HepG2 (cell line): ENCODE data around the gene NGDN. TPM values are rescaled to one million over a fixed set of nuclear protein-coding genes. Genes with fewer than 3 reads are reported as not detected.
A peak's percentile ranks its signal among the peaks of the same experiment; 100 is the strongest.

Experiments
- ATAC-seq: fragments of 200-7000 bp; cut with Tn5 transposase; 3 replicates; pipeline ENCODE4 v1.9.1; 2020; ENCODE audit warnings: mild to moderate bottlenecking, moderate library complexity
- BruUV-seq: library from RNA; stranded (reverse); fragments of 400-500 nt; replicated peaks from 2 replicates; lab custom pipeline; 2021; lab: Mats Ljungman, UMichigan
- CTCF ChIA-PET: fragments of 300-600 bp; formaldehyde crosslinking; extraction: SDS; loops from one replicate; lab custom pipeline; 2021; ENCODE audit warnings: low total read pairs, inconsistent platforms, low intra/inter-chr PET ratio; lab: Yijun Ruan, JAX
- POLR2A ChIA-PET: fragments of 350-600 bp; sonication (Branson Sonifier 250); formaldehyde crosslinking; loops from one replicate; lab custom pipeline; 2020; ENCODE audit warnings: antibody characterized with exemption, inconsistent platforms; lab: Yijun Ruan, JAX
- DNase-seq: peaks from one replicate; pipeline ENCODE4 v3.0.0-alpha.2; 2015; ENCODE audit warnings: low spot score
- FAIRE-seq: peaks from 3 replicates; lab custom pipeline; 2011; peaks lifted over from hg19 to GRCh38; lab: Jason Lieb, UNC
- H2AFZ ChIP-seq: one replicate; pipeline ENCODE4 v1.6.1; 2011; ENCODE audit warnings: low read length, inconsistent platforms
- H3K27ac ChIP-seq: fragments of 300-600 bp; 3 replicates; pipeline ENCODE4 v1.8.0; 2011; ENCODE audit warnings: mixed run types, mild to moderate bottlenecking, mixed read lengths, low read length, inconsistent platforms; ENCODE audit not compliant: insufficient read depth; ENCODE audit errors: extremely low read length
- H3K27me3 ChIP-seq, 2 experiments: fragments of 200-600 bp in 1 of 2; 2 replicates in 1 of 2; 3 replicates in 1 of 2; pipeline versions ENCODE4 v1.6.0 to v1.8.0; 2011; ENCODE audit warnings: low read length in 2 of 2, mild to moderate bottlenecking in 2 of 2, moderate library complexity in 2 of 2, inconsistent platforms in 1 of 2; ENCODE audit not compliant: insufficient read depth in 2 of 2, control insufficient read depth in 1 of 2
- H3K36me3 ChIP-seq, 2 experiments: fragments of 200-600 bp in 1 of 2; replicated peaks in 1 of 2; 2 replicates in 1 of 2; 3 replicates in 1 of 2; pipeline versions ENCODE4 v1.5.1 to v1.8.0; 2011; ENCODE audit warnings: low read length in 2 of 2, inconsistent platforms in 1 of 2; ENCODE audit not compliant: insufficient read depth in 2 of 2, control insufficient read depth in 1 of 2
- H3K4me1 ChIP-seq: 2 replicates; pipeline ENCODE4 v1.5.1; 2012; ENCODE audit warnings: low read length, inconsistent platforms; ENCODE audit not compliant: insufficient read depth
- H3K4me2 ChIP-seq: 2 replicates; pipeline ENCODE4 v1.6.0; 2011; ENCODE audit warnings: low read depth, low read length, inconsistent platforms
- H3K4me3 ChIP-seq, 3 experiments: fragments of 200-600 bp in 1 of 3; sonication (generic), shearing (Covaris generic) in 1 of 3; replicated peaks in 1 of 3; 2 replicates each; pipeline ENCODE4 v1.5.1; 2011 to 2016; ENCODE audit warnings: low read length in 3 of 3, inconsistent platforms in 2 of 3, low read depth in 2 of 3, mild to moderate bottlenecking in 2 of 3, control low read depth in 1 of 3, mixed read lengths in 1 of 3; ENCODE audit not compliant: insufficient read depth in 1 of 3
- H3K79me2 ChIP-seq: one replicate; pipeline ENCODE4 v1.6.1; 2011; ENCODE audit warnings: low read length, inconsistent platforms; ENCODE audit not compliant: insufficient read depth
- H3K9ac ChIP-seq: 2 replicates; pipeline ENCODE4 v1.6.0; 2011; ENCODE audit warnings: mild to moderate bottlenecking, low read depth, low read length, inconsistent platforms; ENCODE audit not compliant: insufficient read depth
- H3K9me3 ChIP-seq: 2 replicates; pipeline ENCODE4 v1.5.1; 2012; ENCODE audit warnings: mild to moderate bottlenecking, low read length
- H4K20me1 ChIP-seq: 2 replicates; pipeline ENCODE4 v1.6.0; 2011; ENCODE audit warnings: inconsistent platforms, mild to moderate bottlenecking, low read length, moderate library complexity; ENCODE audit not compliant: insufficient read depth
- CHD4 ChIP-seq: fragments of 200-600 bp; sonication (generic); IDR thresholded peaks from 2 replicates; pipeline ENCODE4 v1.7.0; 2017; ENCODE audit warnings: mild to moderate bottlenecking, low read length, borderline replicate concordance
- DMAP1 ChIP-seq: IDR thresholded peaks from 2 replicates; pipeline ENCODE4 v1.6.1; 2016
- HOXD1 ChIP-seq: sonication (generic); formaldehyde crosslinking; IDR thresholded peaks from 2 replicates; pipeline ENCODE4 v1.5.0; 2020; ENCODE audit warnings: missing genetic modification reagents
- MAFF ChIP-seq: IDR thresholded peaks from 2 replicates; pipeline ENCODE4 v1.6.1; 2011; ENCODE audit warnings: low read depth, low read length, improper control_type of control experiment
- MAFG ChIP-seq: sonication (generic); formaldehyde crosslinking; IDR thresholded peaks from 2 replicates; pipeline ENCODE4 v1.5.1; 2020; ENCODE audit warnings: mild to moderate bottlenecking, missing genetic modification reagents
- MAFK ChIP-seq, 2 experiments: IDR thresholded peaks in 1 of 2; conservative IDR thresholded peaks in 1 of 2; 2 replicates each; pipeline ENCODE4 v1.6.1; 2011; ENCODE audit warnings: improper control_type of control experiment in 2 of 2, low read length in 2 of 2
- PHF8 ChIP-seq: sonication (generic); formaldehyde crosslinking; IDR thresholded peaks from 2 replicates; pipeline ENCODE4 v1.5.0; 2020; ENCODE audit warnings: missing genetic modification reagents
- ZNF136 ChIP-seq: sonication (generic); formaldehyde crosslinking; IDR thresholded peaks from 2 replicates; pipeline ENCODE4 v1.8.1; 2022; ENCODE audit warnings: low read depth, mild to moderate bottlenecking, moderate library complexity, missing genetic modification reagents
- ZNF205 ChIP-seq: IDR thresholded peaks from 2 replicates; pipeline ENCODE4 v1.6.1; 2018; ENCODE audit warnings: missing biosample characterization, missing genetic modification reagents
- ZNF567 ChIP-seq: sonication (generic); formaldehyde crosslinking; IDR thresholded peaks from 2 replicates; pipeline ENCODE4 v1.8.1; 2023; ENCODE audit warnings: mild to moderate bottlenecking, missing genetic modification reagents, borderline replicate concordance
- ZNF777 ChIP-seq: sonication (generic); formaldehyde crosslinking; IDR thresholded peaks from 2 replicates; pipeline ENCODE4 v1.4.0; 2020; ENCODE audit warnings: missing genetic modification reagents
- ZSCAN30 ChIP-seq: sonication (generic); formaldehyde crosslinking; IDR thresholded peaks from 2 replicates; pipeline ENCODE4 v1.5.0; 2020; ENCODE audit warnings: mild to moderate bottlenecking, missing genetic modification reagents
- WGBS: methylation state at CpG from one replicate; pipeline ENCODE4 v1.1.6; 2017; ENCODE audit warnings: low lambda C conversion rate; 5-methylcytosine and 5-hydroxymethylcytosine counted together
- in situ Hi-C: cut with HindIII; loops from 2 replicates; pipeline ENCODE4 v1.10.0; 2017; ENCODE audit warnings: low pct_unique_long_range_greater_than_20kb; ENCODE audit not compliant: extremely low pct_ligation_motif_present
- intact Hi-C: fragments of 100-400 bp; cut with micrococcal nuclease; formaldehyde crosslinking; loops from one replicate; pipeline ENCODE4 v1.10.0; 2022; ENCODE audit not compliant: unreplicated experiment
- polyA plus RNA-seq, 8 experiments: library from polyadenylated mRNA; depleted of rRNA in 3 of 8; stranded (reverse) in 7 of 8; unstranded in 1 of 8; fragments of >200 nt; fragmentation: Illumina TruSeq in 4 of 8; extraction: Trizol in 4 of 8; gene quantifications; 2 replicates each; pipeline versions ENCODE4 v1.2.1 to v1.2.3, GENCODE V29; 2011 to 2016; ENCODE audit warnings: low read depth in 4 of 8, missing spikeins in 1 of 8, mixed read lengths in 1 of 8; ENCODE audit not compliant: insufficient read depth in 1 of 8
- total RNA-seq, 5 experiments: library from RNA; depleted of rRNA; stranded (reverse); fragments of >200 nt; fragmentation: Illumina TruSeq; extraction: Trizol; gene quantifications; 2 replicates each; pipeline ENCODE4 v1.2.3, GENCODE V29; 2016; ENCODE audit warnings: low read depth in 1 of 5

NGDN gene
- total and polyA plus RNA-seq, 2 of the 13 experiments (the other 11 are each of a cell fraction or from before 2014, with no cell fraction given), result 154 to 216 TPM

DNA sequence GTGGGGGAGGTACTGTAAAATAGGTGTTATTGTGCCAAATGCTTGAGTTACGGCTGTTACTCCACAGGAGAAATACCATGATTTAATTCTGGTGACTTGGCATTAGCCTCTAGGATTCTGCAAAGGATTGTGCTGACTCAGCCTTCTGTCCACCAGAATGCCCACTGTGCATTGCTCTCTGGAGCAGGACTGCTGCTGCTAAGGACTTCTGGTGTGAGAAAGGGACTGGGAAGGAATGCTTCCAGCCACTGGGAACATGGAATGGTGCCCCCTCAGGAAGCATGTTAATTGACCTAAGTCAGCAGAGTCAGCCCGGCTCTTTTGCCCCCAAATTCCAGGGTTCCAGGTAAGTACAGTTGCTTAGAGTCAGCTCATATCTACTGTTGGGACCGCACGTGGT, 49.2 kb downstream of the NGDN start:
- H3K4me1 ChIP-seq, result no peaks in the 10 kb centered on the region
- POLR2A ChIA-PET, result no interaction called here
- H3K9ac ChIP-seq, result no peak overlapping the region
- TF ChIP-seq ZNF136 (CRISPR knock-in tag), result no peak
- TF ChIP-seq MAFF, result peak; percentile 100
- peak; percentile 79 for TF ChIP-seq MAFG (CRISPR knock-in tag)
- no peak for TF ChIP-seq DMAP1 (CRISPR knock-in tag)
- TF ChIP-seq HOXD1, result 0 out of 2 replicates have a peak, but pooled peaks have one; percentile 35
- TF ChIP-seq MAFK (conservative IDR thresholded peaks at IDR 0.05 in 1 of 2, IDR thresholded peaks at IDR 0.05 in 1 of 2; ENCODE audit: low read length in 2 of 2), result peak; percentile 99 to 100
- no peaks in the 10 kb centered on the region for H3K9me3 ChIP-seq
- H2AFZ ChIP-seq, result no peak overlapping the region
- intact Hi-C loops, result no loop called here
- WGBS, result 95% methylated on average over 4 of the region's 4 CpGs
- ATAC-seq (no peak), FAIRE-seq (no peak), DNase-seq (no peak)
- CTCF ChIA-PET, result interaction anchor here (1.0 kb wide), 1 partner anchor 40 kb away, joined by 3 read pairs; no protein-coding TSS in a partner anchor
- H3K36me3 ChIP-seq, result peaks cover 5 to 6% of the 10 kb centered on the region in 2 experiments; a peak in 3 of 5 replicates
- H3K27me3 ChIP-seq, result no peaks in the 10 kb centered on the region
- no peaks in the 10 kb centered on the region for H3K79me2 ChIP-seq
- no TSS peak for BruUV-seq
- H3K27ac ChIP-seq, result no peak overlapping the region
- no peak overlapping the region for H3K4me3 ChIP-seq
- H3K4me2 ChIP-seq, result no peak overlapping the region
- H4K20me1 ChIP-seq, result no peaks in the 10 kb centered on the region
- in situ Hi-C loops, result no loop called here

DNA sequence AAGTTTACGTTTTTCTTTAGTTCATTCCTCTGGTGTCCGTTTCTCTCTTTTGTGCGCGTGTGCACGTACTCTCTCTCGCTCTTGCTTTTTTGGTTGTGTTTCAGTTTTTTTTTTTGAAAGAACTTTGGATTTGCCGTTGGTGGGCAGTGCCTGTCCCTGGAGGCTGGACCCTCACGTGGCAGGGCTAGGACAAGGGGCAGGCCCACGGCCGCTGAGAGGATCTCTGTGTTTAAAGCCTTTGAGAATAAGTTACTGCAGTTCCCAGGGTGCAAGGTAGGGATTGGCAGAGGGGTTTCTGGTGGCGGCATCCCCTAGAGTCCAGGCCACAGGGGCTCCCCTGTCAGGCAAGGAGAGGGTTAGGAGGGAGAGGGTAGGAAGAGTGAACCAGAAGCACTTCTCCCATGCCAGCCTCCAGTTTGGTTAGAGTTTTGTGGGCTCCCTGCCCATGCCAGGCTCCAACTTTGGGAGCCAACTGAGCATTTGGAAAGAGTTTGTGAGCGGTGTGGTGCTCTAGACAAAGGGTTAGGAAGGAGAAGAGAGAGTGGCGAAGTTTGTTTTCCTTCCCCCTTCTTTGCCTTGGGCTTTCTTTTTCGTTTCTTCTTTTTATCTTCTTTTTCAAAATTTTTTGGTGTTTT, 51.5 kb downstream of the NGDN start:
- Histone ChIP-seq H3K4me2 (no peak overlapping the region), H3K4me3 (no peak overlapping the region), H3K79me2 (no peaks in the 10 kb centered on the region), H3K27ac (no peak overlapping the region), H3K36me3 (peaks cover 2 to 6% of the 10 kb centered on the region in 2 experiments; a peak in 3 of 5 replicates), H3K27me3 (no peaks in the 10 kb centered on the region), H4K20me1 (no peaks in the 10 kb centered on the region), H3K4me1 (no peaks in the 10 kb centered on the region), H2AFZ (no peak overlapping the region), H3K9me3 (no peaks in the 10 kb centered on the region), H3K9ac (no peak overlapping the region)
- in situ Hi-C loops, result no loop called here
- no TSS peak for BruUV-seq
- TF ChIP-seq CHD4 (no peak), PHF8 (0 out of 2 replicates have a peak, but pooled peaks have one; percentile 9), ZSCAN30 (no peak), ZNF567 (CRISPR knock-in tag) (no peak), ZNF777 (CRISPR knock-in tag) (no peak), ZNF205 (CRISPR knock-in tag) (no peak)
- ATAC-seq (no peak), FAIRE-seq (no peak), DNase-seq (no peak)
- 91% methylated on average over 14 of the region's 14 CpGs for WGBS
- CTCF ChIA-PET, result no interaction called here
- POLR2A ChIA-PET, result interaction anchor here (1.6 kb wide), 1 partner anchor 200 kb away, joined by 3 read pairs; the partner anchor contains the start of gene PABPN1
- intact Hi-C loops, result no loop called here
